H1 (cell line): ENCODE data around the gene GBF1. TPM values are rescaled to one million over a fixed set of nuclear protein-coding genes. Genes with fewer than 3 reads are reported as not detected.

Source experiments
- CTCF ChIA-PET: fragments of 300-600 bp; sonication (Branson Sonifier 250); formaldehyde crosslinking; loops from one replicate; lab custom pipeline; 2021; ENCODE audit not compliant: partially characterized antibody; lab: Charles Lee
- POLR2A ChIA-PET: fragments of 300-600 bp; sonication (Branson Sonifier 250); formaldehyde crosslinking; loops from one replicate; lab custom pipeline; 2021; ENCODE audit warnings: inconsistent platforms; ENCODE audit not compliant: partially characterized antibody; lab: Charles Lee
- DNase-seq, 2 experiments: peaks; one replicate each; pipeline versions ENCODE4 v3.0.0 to v3.0.0-alpha.2; 2010 to 2022; ENCODE audit warnings: low spot score in 2 of 2, low read depth in 1 of 2, mixed read lengths in 1 of 2
- FAIRE-seq: peaks from 2 replicates; lab custom pipeline; 2011; peaks lifted over from hg19 to GRCh38; lab: Jason Lieb, UNC
- H2AFZ ChIP-seq: 2 replicates; pipeline ENCODE4 v1.8.1; 2012; ENCODE audit warnings: low read length, inconsistent platforms
- H2AK5ac ChIP-seq: 2 replicates; pipeline ENCODE4 v1.6.1; 2013; ENCODE audit warnings: low read depth, low read length
- H2BK120ac ChIP-seq: replicated peaks from 2 replicates; pipeline ENCODE3; 2013; ENCODE audit warnings: low read depth, low read length, inconsistent platforms
- H2BK12ac ChIP-seq: 2 replicates; pipeline ENCODE4 v1.6.1; 2013; ENCODE audit warnings: low read depth, low read length
- H2BK15ac ChIP-seq: 2 replicates; pipeline ENCODE4 v1.6.1; 2013; ENCODE audit warnings: low read length
- H2BK20ac ChIP-seq: 2 replicates; pipeline ENCODE4 v1.6.1; 2013; ENCODE audit warnings: low read length
- H2BK5ac ChIP-seq: 2 replicates; pipeline ENCODE4 v1.6.1; 2013; ENCODE audit warnings: low read depth, low read length
- H3K14ac ChIP-seq: 2 replicates; pipeline ENCODE4 v1.6.1; 2013; ENCODE audit warnings: inconsistent platforms; ENCODE audit not compliant: insufficient read length
- H3K18ac ChIP-seq: 2 replicates; pipeline ENCODE4 v1.6.1; 2013; ENCODE audit warnings: low read length; ENCODE audit errors: extremely low read depth
- H3K23ac ChIP-seq: 2 replicates; pipeline ENCODE4 v1.6.1; 2013; ENCODE audit warnings: inconsistent platforms; ENCODE audit not compliant: insufficient read length
- H3K23me2 ChIP-seq: 2 replicates; pipeline ENCODE4 v1.6.1; 2013; ENCODE audit warnings: low read depth, low read length
- H3K27ac ChIP-seq: 2 replicates; pipeline ENCODE4 v1.6.1; 2011; ENCODE audit warnings: low read depth, low read length, inconsistent platforms
- H3K27me3 ChIP-seq, 4 experiments: replicated peaks in 1 of 4; 1 replicate in 1 of 4; 2 replicates in 3 of 4; pipeline versions ENCODE4 v1.6.1 to v1.8.1; 2011 to 2013; ENCODE audit warnings: low read length in 3 of 4, mild to moderate bottlenecking in 3 of 4, inconsistent platforms in 2 of 4, mixed read lengths in 2 of 4, moderate library complexity in 1 of 4; ENCODE audit not compliant: control insufficient read depth in 3 of 4, insufficient read depth in 3 of 4; ENCODE audit errors: extremely low read depth in 1 of 4
- H3K36me3 ChIP-seq, 4 experiments: 2 replicates each; pipeline versions ENCODE4 v1.6.1 to v1.8.1; 2011 to 2013; ENCODE audit warnings: mild to moderate bottlenecking in 4 of 4, low read length in 3 of 4, moderate library complexity in 2 of 4, control low read depth in 1 of 4, inconsistent platforms in 1 of 4; ENCODE audit not compliant: insufficient read depth in 4 of 4, control insufficient read depth in 2 of 4
- H3K4ac ChIP-seq: replicated peaks from 2 replicates; pipeline ENCODE3; 2013; ENCODE audit warnings: low read length, low read depth, mixed read lengths, inconsistent platforms; ENCODE audit not compliant: insufficient read length
- H3K4me1 ChIP-seq, 4 experiments: replicated peaks in 1 of 4; 1 replicate in 1 of 4; 2 replicates in 3 of 4; pipeline versions ENCODE4 v1.6.1 to v1.8.1; 2011 to 2013; ENCODE audit warnings: low read length in 3 of 4, inconsistent platforms in 2 of 4, mixed read lengths in 1 of 4; ENCODE audit not compliant: insufficient read depth in 4 of 4, control insufficient read depth in 3 of 4
- H3K4me2 ChIP-seq, 2 experiments: 2 replicates each; pipeline versions ENCODE4 v1.6.1 to v1.8.1; 2011 to 2013; ENCODE audit warnings: low read depth in 2 of 2, low read length in 2 of 2, control low read depth in 1 of 2, inconsistent platforms in 1 of 2, mild to moderate bottlenecking in 1 of 2; ENCODE audit not compliant: insufficient read depth in 1 of 2
- H3K4me3 ChIP-seq, 4 experiments: fragments of 200-600, 300-600 bp in 1 of 4; sonication (generic), shearing (Covaris generic), sonication (Bioruptor Twin) in 1 of 4; 2 replicates each; pipeline versions ENCODE4 v1.5.1 to v1.8.1; 2011 to 2016; ENCODE audit warnings: low read length in 4 of 4, low read depth in 3 of 4, control low read depth in 2 of 4, inconsistent platforms in 2 of 4, mild to moderate bottlenecking in 2 of 4, mixed read lengths in 1 of 4, moderate library complexity in 1 of 4; ENCODE audit not compliant: insufficient read depth in 2 of 4; ENCODE audit errors: extremely low read depth in 1 of 4
- H3K56ac ChIP-seq: replicated peaks from 2 replicates; pipeline ENCODE3; 2013; ENCODE audit warnings: low read depth, mild to moderate bottlenecking, mixed read lengths, low read length, inconsistent platforms; ENCODE audit not compliant: insufficient read length
- H3K79me1 ChIP-seq: 2 replicates; pipeline ENCODE4 v1.6.1; 2013; ENCODE audit warnings: low read depth, low read length, control low read depth
- H3K79me2 ChIP-seq, 2 experiments: 2 replicates each; pipeline versions ENCODE4 v1.6.1 to v1.8.1; 2012 to 2013; ENCODE audit warnings: low read length in 2 of 2, mild to moderate bottlenecking in 2 of 2, inconsistent platforms in 1 of 2; ENCODE audit not compliant: insufficient read depth in 2 of 2, control insufficient read depth in 1 of 2
- H3K9ac ChIP-seq, 4 experiments: replicated peaks in 1 of 4; 1 replicate in 1 of 4; 2 replicates in 3 of 4; pipeline versions ENCODE4 v1.6.1 to v1.8.1; 2011 to 2013; ENCODE audit warnings: low read depth in 3 of 4, low read length in 3 of 4, control low read depth in 2 of 4, mild to moderate bottlenecking in 2 of 4, moderate library complexity in 2 of 4, inconsistent platforms in 1 of 4; ENCODE audit errors: extremely low read depth in 1 of 4
- H3K9me3 ChIP-seq, 2 experiments: 2 replicates each; pipeline versions ENCODE4 v1.6.1 to v1.8.1; 2012 to 2013; ENCODE audit warnings: mild to moderate bottlenecking in 2 of 2, moderate library complexity in 2 of 2, control low read depth in 1 of 2, inconsistent platforms in 1 of 2, low read depth in 1 of 2, low read length in 1 of 2, mixed read lengths in 1 of 2; ENCODE audit not compliant: insufficient read depth in 2 of 2
- H4K20me1 ChIP-seq, 2 experiments: replicated peaks in 1 of 2; 2 replicates each; pipeline versions ENCODE3 to v1.8.1; 2011 to 2013; ENCODE audit warnings: inconsistent platforms in 2 of 2, low read length in 2 of 2, mild to moderate bottlenecking in 1 of 2; ENCODE audit not compliant: insufficient read depth in 2 of 2, control insufficient read depth in 1 of 2
- H4K5ac ChIP-seq: 2 replicates; pipeline ENCODE4 v1.6.1; 2013; ENCODE audit warnings: low read length, low read depth, mixed read lengths, inconsistent platforms; ENCODE audit not compliant: insufficient read length
- H4K8ac ChIP-seq: 2 replicates; pipeline ENCODE4 v1.8.0; 2013; ENCODE audit warnings: mild to moderate bottlenecking, moderate library complexity, low read length, inconsistent platforms; ENCODE audit not compliant: insufficient read depth; ENCODE audit errors: extremely low read depth
- H4K91ac ChIP-seq: replicated peaks from 2 replicates; pipeline ENCODE3; 2013; ENCODE audit warnings: low read length, mixed read lengths, inconsistent platforms; ENCODE audit not compliant: insufficient read length
- ATF2 ChIP-seq: IDR thresholded peaks from 2 replicates; pipeline ENCODE4 v1.6.1; 2012; ENCODE audit warnings: low read length, inconsistent platforms
- ATF3 ChIP-seq: IDR thresholded peaks from 2 replicates; pipeline ENCODE4 v1.6.1; 2011; ENCODE audit warnings: low read depth, mild to moderate bottlenecking, low read length; ENCODE audit not compliant: insufficient read depth
- CTCF ChIP-seq, 3 experiments: IDR thresholded peaks; 1 replicate in 2 of 3; 2 replicates in 1 of 3; pipeline versions ENCODE4 v1.5.1 to v1.6.1; 2011; ENCODE audit warnings: low read length in 3 of 3, mild to moderate bottlenecking in 3 of 3, inconsistent platforms in 2 of 3, low read depth in 1 of 3, moderate library complexity in 1 of 3; ENCODE audit not compliant: insufficient read depth in 1 of 3; ENCODE audit errors: control extremely low read depth in 1 of 3
- JUN ChIP-seq: IDR thresholded peaks from 2 replicates; pipeline ENCODE4 v1.6.1; 2011; ENCODE audit warnings: low read depth, mild to moderate bottlenecking, improper control_type of control experiment, low read length
- RAD21 ChIP-seq, 2 experiments: IDR thresholded peaks in 1 of 2; conservative IDR thresholded peaks in 1 of 2; 2 replicates each; pipeline ENCODE4 v1.6.1; 2011; ENCODE audit warnings: low read depth in 2 of 2, low read length in 2 of 2, improper control_type of control experiment in 1 of 2, inconsistent platforms in 1 of 2, mild to moderate bottlenecking in 1 of 2, moderate library complexity in 1 of 2
- RXRA ChIP-seq: IDR thresholded peaks from 2 replicates; pipeline ENCODE4 v1.6.1; 2011; ENCODE audit warnings: low read depth, mild to moderate bottlenecking, low read length, moderate library complexity; ENCODE audit not compliant: insufficient read depth
- SP1 ChIP-seq: IDR thresholded peaks from 2 replicates; pipeline ENCODE4 v1.6.1; 2011; ENCODE audit warnings: low read depth, low read length
- TEAD4 ChIP-seq: IDR thresholded peaks from 2 replicates; pipeline ENCODE4 v1.6.1; 2012; ENCODE audit warnings: low read depth, low read length, inconsistent platforms, mixed read lengths
- WGBS, 2 experiments: shearing (Covaris generic) in 1 of 2; methylation state at CpG; one replicate each; pipeline versions ENCODE4 v1.1.6 to v1.1.7; 2013 to 2015; ENCODE audit warnings: low lambda C conversion rate in 2 of 2, mixed read lengths in 2 of 2, inconsistent platforms in 1 of 2, low coverage in 1 of 2, missing lambda C conversion rate in 1 of 2; ENCODE audit not compliant: insufficient replicate concordance in 2 of 2, insufficient coverage in 1 of 2, insufficient read length in 1 of 2; ENCODE audit errors: extremely low coverage in 1 of 2, missing lambda C conversion rate in 1 of 2; 5-methylcytosine and 5-hydroxymethylcytosine counted together
- polyA plus RNA-seq, 7 experiments: library from polyadenylated mRNA; depleted of rRNA in 3 of 7; stranded (reverse) in 5 of 7; unstranded in 2 of 7; fragments of >200 nt in 5 of 7; fragments of 200-250 nt in 2 of 7; gene quantifications; 1 replicate in 5 of 7; 2 replicates in 1 of 7; 4 replicates in 1 of 7; pipeline versions ENCODE4 v1.2.1 to v1.2.3, GENCODE V29; 2011 to 2013; ENCODE audit warnings: missing spikeins in 2 of 7, mixed read lengths in 2 of 7
- total RNA-seq: library from RNA; stranded (reverse); fragmentation: NEBNext Ultra II Directional; extraction: Animal tissue kit (Norgen Biotek cat#: 25700); gene quantifications from 2 replicates; pipeline ENCODE4 v1.2.1, GENCODE V29; 2021

Gene GBF1
- total and polyA plus RNA-seq, 2 of the 8 experiments (the other 6 are each of a cell fraction or from before 2014, with no cell fraction given), result 11.0 to 25.5 TPM

- no peak overlapping the region for H4K91ac ChIP-seq
- no peak overlapping the region for H2BK15ac ChIP-seq
- H3K9ac ChIP-seq, result no peak overlapping the region
- H2BK20ac ChIP-seq, result no peak overlapping the region
- H3K4me3 ChIP-seq, result no peak overlapping the region
- no peak overlapping the region for H3K4me2 ChIP-seq
- H3K18ac ChIP-seq, result no peak overlapping the region
- H2AFZ ChIP-seq, result no peak overlapping the region
- no peak overlapping the region for H2BK120ac ChIP-seq
- POLR2A ChIA-PET, result interaction anchor here (1.2 kb wide), 1 partner anchor 225 kb away, joined by 3 read pairs; no protein-coding TSS in a partner anchor
- H3K4ac ChIP-seq, result no peak overlapping the region
- H2BK12ac ChIP-seq, result no peak overlapping the region
- H3K27ac ChIP-seq, result no peak overlapping the region
- H3K56ac ChIP-seq, result no peak overlapping the region
- no peaks in the 10 kb centered on the region for H3K79me2 ChIP-seq
- H4K5ac ChIP-seq, result no peak overlapping the region
- 93% methylated on average over 12 of the region's 12 CpGs; no CpG with 5 or more reads in 1 of the 2 experiments for WGBS, 2 experiments
- no peaks in the 10 kb centered on the region for H3K27me3 ChIP-seq
- no peaks in the 10 kb centered on the region; the same call in 1 of the 2 replicates for H3K23me2 ChIP-seq
- H3K14ac ChIP-seq, result no peak overlapping the region
- no peaks in the 10 kb centered on the region for H3K9me3 ChIP-seq
- H4K20me1 ChIP-seq, result no peaks in the 10 kb centered on the region
- H4K8ac ChIP-seq, result 0 out of 2 replicates have a peak overlapping the region, but pooled peaks have one; percentile 25
- CTCF ChIA-PET, result interaction anchor here (1.4 to 17.7 kb wide), 8 partner anchors 7 to 147 kb away, joined by 4 to 357 read pairs (median 14); partner anchors contain the start of gene NFKB2
- no peak overlapping the region for H2BK5ac ChIP-seq
- peaks cover under 1 to 16% (median 8%) of the 10 kb centered on the region in 4 experiments; a peak in 7 of 8 replicates for H3K36me3 ChIP-seq
- no peak overlapping the region for H2AK5ac ChIP-seq
- H3K79me1 ChIP-seq, result no peaks in the 10 kb centered on the region
- no peak overlapping the region for H3K23ac ChIP-seq
- no peak for DNase-seq
- no peaks in the 10 kb centered on the region for H3K4me1 ChIP-seq
- FAIRE-seq, result no peak
- TF ChIP-seq JUN, result no peak
- TF ChIP-seq SP1, result no peak
- TF ChIP-seq RAD21 (IDR thresholded peaks at IDR 0.05 in 1 of 2, conservative IDR thresholded peaks at IDR 0.05 in 1 of 2; ENCODE audit: low read depth in 2 of 2, low read length in 2 of 2), result no peak
- TF ChIP-seq CTCF (IDR thresholded peaks at IDR 0.05; ENCODE audit: control extremely low read depth in 1 of 3, insufficient read depth in 1 of 3, low read depth in 1 of 3, low read length in 3 of 3), result no peak
- no peak for TF ChIP-seq RXRA
- TF ChIP-seq ATF2, result no peak
- TF ChIP-seq TEAD4, result no peak
- TF ChIP-seq ATF3, result no peak
Observed at GRCh38 chr10:102376901-102377300, 131.6 kb downstream of the GBF1 start.
